ENCODE data around the gene HOXB9.

DNA sequence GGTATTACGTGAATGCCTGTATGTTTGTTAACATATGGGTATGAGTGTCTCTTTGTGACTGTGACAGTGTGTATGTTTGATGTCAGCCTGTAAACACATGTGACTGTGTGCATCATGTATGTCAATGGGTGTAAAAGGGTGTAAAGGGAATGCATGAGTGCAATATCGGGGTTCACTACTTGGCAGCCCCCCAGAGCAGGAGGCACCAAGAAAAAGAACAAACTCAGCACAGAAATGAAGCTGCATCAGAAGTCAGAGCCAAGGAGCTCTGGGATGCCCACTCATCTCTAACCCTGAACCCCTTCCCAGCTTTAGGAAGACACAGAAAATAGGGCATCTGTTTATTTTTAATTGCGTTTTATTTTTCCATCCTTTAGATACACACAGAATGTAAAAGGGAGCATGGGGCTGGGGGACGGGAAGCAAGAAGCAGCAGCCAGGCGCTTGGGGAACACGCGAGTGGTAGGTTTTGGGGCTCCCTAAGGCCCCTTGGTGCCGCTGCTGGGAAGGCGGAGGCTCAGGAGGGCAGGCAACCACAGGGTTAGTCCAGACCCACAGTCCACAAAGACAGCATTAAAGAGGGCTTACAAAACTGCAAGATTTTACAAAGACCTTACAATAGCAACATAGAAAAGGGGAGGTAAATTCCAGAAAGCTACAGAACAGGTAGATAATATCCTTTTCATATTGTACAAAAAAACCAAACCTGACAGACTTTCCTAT is 19.1 kb downstream of the HOXB9 start:
- TF ChIP-seq, protein P1, sequence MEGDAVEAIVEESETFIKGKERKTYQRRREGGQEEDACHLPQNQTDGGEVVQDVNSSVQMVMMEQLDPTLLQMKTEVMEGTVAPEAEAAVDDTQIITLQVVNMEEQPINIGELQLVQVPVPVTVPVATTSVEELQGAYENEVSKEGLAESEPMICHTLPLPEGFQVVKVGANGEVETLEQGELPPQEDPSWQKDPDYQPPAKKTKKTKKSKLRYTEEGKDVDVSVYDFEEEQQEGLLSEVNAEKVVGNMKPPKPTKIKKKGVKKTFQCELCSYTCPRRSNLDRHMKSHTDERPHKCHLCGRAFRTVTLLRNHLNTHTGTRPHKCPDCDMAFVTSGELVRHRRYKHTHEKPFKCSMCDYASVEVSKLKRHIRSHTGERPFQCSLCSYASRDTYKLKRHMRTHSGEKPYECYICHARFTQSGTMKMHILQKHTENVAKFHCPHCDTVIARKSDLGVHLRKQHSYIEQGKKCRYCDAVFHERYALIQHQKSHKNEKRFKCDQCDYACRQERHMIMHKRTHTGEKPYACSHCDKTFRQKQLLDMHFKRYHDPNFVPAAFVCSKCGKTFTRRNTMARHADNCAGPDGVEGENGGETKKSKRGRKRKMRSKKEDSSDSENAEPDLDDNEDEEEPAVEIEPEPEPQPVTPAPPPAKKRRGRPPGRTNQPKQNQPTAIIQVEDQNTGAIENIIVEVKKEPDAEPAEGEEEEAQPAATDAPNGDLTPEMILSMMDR (IDR thresholded peaks at IDR 0.05): no peak
- TF ChIP-seq POLR2A (IDR thresholded peaks at IDR 0.05): no peak
